Liver (tissue), 9 donors: ENCODE data around the gene CREG2. TPM values are rescaled to one million over a fixed set of nuclear protein-coding genes. Genes with fewer than 3 reads are reported as not detected.

Source experiments
- DNase-seq: peaks from one replicate; pipeline ENCODE4 v3.0.0-alpha.2; 2017; ENCODE audit warnings: low spot score
- H3K27ac ChIP-seq, 2 donors: one replicate each; pipeline ENCODE4 v1.7.0; 2013; ENCODE audit warnings: inconsistent platforms in 2 of 2, low read length in 2 of 2, control low read depth in 1 of 2, low read depth in 1 of 2, mild to moderate bottlenecking in 1 of 2
- H3K27me3 ChIP-seq, 4 donors: one replicate each; pipeline versions ENCODE4 v1.6.1 to v1.7.0; 2013; ENCODE audit warnings: low read length in 3 of 4, inconsistent platforms in 1 of 4, mild to moderate bottlenecking in 1 of 4, moderate library complexity in 1 of 4; ENCODE audit not compliant: control insufficient read depth in 4 of 4, insufficient read depth in 4 of 4
- H3K36me3 ChIP-seq, 4 donors: one replicate each; pipeline versions ENCODE4 v1.6.1 to v1.7.0; 2013; ENCODE audit warnings: low read length in 3 of 4, mild to moderate bottlenecking in 3 of 4, low read depth in 1 of 4, moderate library complexity in 1 of 4; ENCODE audit not compliant: control insufficient read depth in 4 of 4, insufficient read depth in 3 of 4
- H3K4me1 ChIP-seq, 4 donors: one replicate each; pipeline versions ENCODE4 v1.6.1 to v1.7.0; 2013; ENCODE audit warnings: low read length in 3 of 4, mild to moderate bottlenecking in 3 of 4, moderate library complexity in 1 of 4; ENCODE audit not compliant: control insufficient read depth in 4 of 4, insufficient read depth in 4 of 4
- H3K4me3 ChIP-seq, 3 donors: one replicate each; pipeline versions ENCODE4 v1.6.1 to v1.7.0; 2013; ENCODE audit warnings: low read length in 3 of 3, control low read depth in 1 of 3, low read depth in 1 of 3, mild to moderate bottlenecking in 1 of 3
- H3K9ac ChIP-seq, 2 donors: one replicate each; pipeline ENCODE4 v1.7.0; 2013; ENCODE audit warnings: low read length in 2 of 2, mild to moderate bottlenecking in 2 of 2, moderate library complexity in 2 of 2, control low read depth in 1 of 2, low read depth in 1 of 2
- H3K9me3 ChIP-seq, 4 donors: one replicate each; pipeline versions ENCODE4 v1.6.1 to v1.7.0; 2013; ENCODE audit warnings: low read length in 3 of 4; ENCODE audit not compliant: control insufficient read depth in 4 of 4
- EGR1 ChIP-seq, 2 donors: IDR thresholded peaks; 2 replicates each; pipeline ENCODE4 v1.6.1; 2016 to 2018; ENCODE audit warnings: antibody characterized with exemption in 2 of 2, low read depth in 2 of 2
- FOXA1 ChIP-seq: IDR thresholded peaks from 2 replicates; pipeline ENCODE4 v1.6.1; 2016; ENCODE audit warnings: antibody characterized with exemption
- FOXA2 ChIP-seq: IDR thresholded peaks from 2 replicates; pipeline ENCODE4 v1.6.1; 2016; ENCODE audit warnings: antibody characterized with exemption
- GABPA ChIP-seq, 2 donors: IDR thresholded peaks in 1 of 2; conservative IDR thresholded peaks in 1 of 2; 2 replicates each; pipeline ENCODE4 v1.6.1; 2016; ENCODE audit warnings: antibody characterized with exemption in 2 of 2, mild to moderate bottlenecking in 1 of 2, moderate library complexity in 1 of 2
- HNF4A ChIP-seq, 2 donors: conservative IDR thresholded peaks; 2 replicates each; pipeline ENCODE4 v1.6.1; 2016; ENCODE audit warnings: antibody characterized with exemption in 2 of 2, mild to moderate bottlenecking in 2 of 2
- HNF4G ChIP-seq: IDR thresholded peaks from 2 replicates; pipeline ENCODE4 v1.6.1; 2016; ENCODE audit warnings: antibody characterized with exemption
- JUND ChIP-seq, 2 donors: IDR thresholded peaks; 2 replicates each; pipeline ENCODE4 v1.6.1; 2016; ENCODE audit warnings: antibody characterized with exemption in 2 of 2
- NR2F2 ChIP-seq: IDR thresholded peaks from 2 replicates; pipeline ENCODE4 v1.6.1; 2016; ENCODE audit warnings: antibody characterized with exemption
- RAD21 ChIP-seq, 2 donors: IDR thresholded peaks; 2 replicates each; pipeline ENCODE4 v1.6.1; 2016; ENCODE audit warnings: antibody characterized with exemption in 2 of 2, mild to moderate bottlenecking in 2 of 2
- RXRA ChIP-seq, 2 donors: IDR thresholded peaks; 2 replicates each; pipeline ENCODE4 v1.6.1; 2017 to 2018; ENCODE audit warnings: antibody characterized with exemption in 2 of 2, mild to moderate bottlenecking in 1 of 2
- SP1 ChIP-seq: IDR thresholded peaks from 2 replicates; pipeline ENCODE4 v1.6.1; 2018; ENCODE audit warnings: antibody characterized with exemption, mild to moderate bottlenecking
- TAF1 ChIP-seq: conservative IDR thresholded peaks from 2 replicates; pipeline ENCODE4 v1.6.1; 2016; ENCODE audit warnings: antibody characterized with exemption, mild to moderate bottlenecking
- YY1 ChIP-seq: IDR thresholded peaks from 2 replicates; pipeline ENCODE4 v1.6.1; 2016; ENCODE audit warnings: antibody characterized with exemption, mild to moderate bottlenecking
- WGBS: extraction: QIAGEN DNeasy Blood & Tissue Kit; methylation state at CpG from one replicate; pipeline ENCODE4 v1.1.7; 2013; 5-methylcytosine and 5-hydroxymethylcytosine counted together
- polyA plus RNA-seq, 2 donors: library from polyadenylated mRNA; stranded (reverse) in 1 of 2; unstranded in 1 of 2; fragments of 200-250 nt in 1 of 2; fragments of >200 nt in 1 of 2; fragmentation: Nextera tagmentation in 1 of 2; extraction: Ambion mirVana in 1 of 2; gene quantifications; one replicate each; pipeline versions ENCODE4 v1.2.1 to v1.2.3, GENCODE V29; 2013 to 2015
- total RNA-seq, 2 donors: library from RNA; depleted of rRNA; stranded (reverse); fragments of >200 nt; gene quantifications; one replicate each; pipeline ENCODE4 v1.2.3, GENCODE V29; 2014
- TF ChIP-seq, protein P1 (sequence below): IDR thresholded peaks from 2 replicates; pipeline ENCODE4 v1.6.1; 2016; ENCODE audit warnings: antibody characterized with exemption
- TF ChIP-seq, protein P2 (sequence below): IDR thresholded peaks from 2 replicates; pipeline ENCODE4 v1.6.1; 2016; ENCODE audit warnings: antibody characterized with exemption
- TF ChIP-seq, protein P3 (sequence below): fragments of 150-350 bp; IDR thresholded peaks from 2 replicates; pipeline ENCODE4 v1.5.1; 2017; ENCODE audit warnings: improper control_type of control experiment, low read depth, low read length; ENCODE audit not compliant: missing input control
- TF ChIP-seq, protein P4 (sequence below): IDR thresholded peaks from 2 replicates; pipeline ENCODE4 v1.6.1; 2016; ENCODE audit warnings: antibody characterized with exemption, mild to moderate bottlenecking
- TF ChIP-seq, protein P5 (sequence below): IDR thresholded peaks from 2 replicates; pipeline ENCODE4 v1.6.1; 2016; ENCODE audit warnings: antibody characterized with exemption
- donor health status: healthy.
- donor health status: healthy.
- donor health status: healthy.
- donor health status: healthy.
- donor health status: healthy.

The CREG2 gene
- total and polyA plus RNA-seq, 4 donors = 0.05 TPM; not detected in 3

DNA sequence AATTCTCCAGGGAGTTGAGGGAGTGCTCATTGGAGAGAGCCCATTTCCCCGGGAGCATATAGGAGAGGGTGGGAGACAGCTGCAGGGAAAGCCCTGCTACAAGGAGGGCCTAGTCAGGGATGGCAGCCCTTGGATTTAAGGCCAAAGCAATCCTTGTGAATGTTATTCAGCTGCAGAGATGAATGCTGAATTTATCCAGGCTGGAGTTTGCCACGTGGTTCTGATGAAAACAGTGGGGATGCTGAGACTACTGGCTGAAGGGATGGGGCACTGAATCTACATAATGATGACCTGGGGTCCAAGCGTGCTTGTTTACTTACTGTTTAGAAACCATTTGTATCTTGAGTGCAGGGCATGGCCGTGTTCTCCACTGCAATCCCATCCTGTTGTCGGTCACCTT lies 43.2 kb downstream of the CREG2 start:
- Histone ChIP-seq H3K4me3 (no peak overlapping the region), H3K27ac (no peak overlapping the region), H3K4me1 (peaks cover 0 to 16% (median 10%) of the 10 kb centered on the region in 4 donors), H3K9me3 (no peaks in the 10 kb centered on the region), H3K36me3 (no peaks in the 10 kb centered on the region), H3K27me3 (no peaks in the 10 kb centered on the region), H3K9ac (no peak overlapping the region)
- TF ChIP-seq HNF4G (no peak), RXRA (IDR thresholded peaks at IDR 0.05) (no peak), RAD21 (IDR thresholded peaks at IDR 0.05) (no peak), FOXA2 (no peak), GABPA (IDR thresholded peaks at IDR 0.05 in 1 of 2, conservative IDR thresholded peaks at IDR 0.05 in 1 of 2) (no peak), FOXA1 (no peak)
- WGBS = 74% methylated on average over 5 of the region's 5 CpGs
- DNase-seq = no peak

DNA sequence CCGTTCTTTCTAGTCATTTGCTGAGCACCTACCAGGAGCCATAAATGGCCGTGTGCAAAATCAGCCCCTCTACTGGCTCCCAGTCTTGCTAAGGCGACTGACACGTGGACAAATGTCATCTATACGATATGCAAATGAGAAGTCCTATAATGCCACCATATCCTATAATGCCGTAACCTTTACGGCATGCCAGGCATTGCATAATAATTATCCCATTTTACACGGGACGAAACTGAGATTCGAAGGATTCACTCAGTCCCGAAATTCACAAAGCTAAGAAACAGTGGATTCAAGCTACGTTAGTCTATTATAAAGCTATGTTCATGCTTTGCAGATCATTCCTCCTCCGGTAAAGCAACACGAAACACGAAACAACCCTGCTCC lies 44.7 kb downstream of the CREG2 start:
- no peak overlapping the region for H3K27ac ChIP-seq
- no peaks in the 10 kb centered on the region for H3K27me3 ChIP-seq
- TF ChIP-seq SP1 (no peak), HNF4A (conservative IDR thresholded peaks at IDR 0.05) (no peak), HNF4G (no peak), FOXA1 (no peak), FOXA2 (no peak), TAF1 (no peak), EGR1 (IDR thresholded peaks at IDR 0.05; ENCODE audit: low read depth in 2 of 2) (no peak), YY1 (no peak), GABPA (IDR thresholded peaks at IDR 0.05 in 1 of 2, conservative IDR thresholded peaks at IDR 0.05 in 1 of 2) (no peak), JUND (IDR thresholded peaks at IDR 0.05) (no peak), RAD21 (IDR thresholded peaks at IDR 0.05) (no peak), NR2F2 (no peak), RXRA (IDR thresholded peaks at IDR 0.05) (no peak)
- TF ChIP-seq, protein P1, sequence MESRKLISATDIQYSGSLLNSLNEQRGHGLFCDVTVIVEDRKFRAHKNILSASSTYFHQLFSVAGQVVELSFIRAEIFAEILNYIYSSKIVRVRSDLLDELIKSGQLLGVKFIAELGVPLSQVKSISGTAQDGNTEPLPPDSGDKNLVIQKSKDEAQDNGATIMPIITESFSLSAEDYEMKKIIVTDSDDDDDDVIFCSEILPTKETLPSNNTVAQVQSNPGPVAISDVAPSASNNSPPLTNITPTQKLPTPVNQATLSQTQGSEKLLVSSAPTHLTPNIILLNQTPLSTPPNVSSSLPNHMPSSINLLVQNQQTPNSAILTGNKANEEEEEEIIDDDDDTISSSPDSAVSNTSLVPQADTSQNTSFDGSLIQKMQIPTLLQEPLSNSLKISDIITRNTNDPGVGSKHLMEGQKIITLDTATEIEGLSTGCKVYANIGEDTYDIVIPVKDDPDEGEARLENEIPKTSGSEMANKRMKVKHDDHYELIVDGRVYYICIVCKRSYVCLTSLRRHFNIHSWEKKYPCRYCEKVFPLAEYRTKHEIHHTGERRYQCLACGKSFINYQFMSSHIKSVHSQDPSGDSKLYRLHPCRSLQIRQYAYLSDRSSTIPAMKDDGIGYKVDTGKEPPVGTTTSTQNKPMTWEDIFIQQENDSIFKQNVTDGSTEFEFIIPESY = no peak
- TF ChIP-seq, protein P2, sequence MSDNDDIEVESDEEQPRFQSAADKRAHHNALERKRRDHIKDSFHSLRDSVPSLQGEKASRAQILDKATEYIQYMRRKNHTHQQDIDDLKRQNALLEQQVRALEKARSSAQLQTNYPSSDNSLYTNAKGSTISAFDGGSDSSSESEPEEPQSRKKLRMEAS = no peak
- TF ChIP-seq, protein P3, sequence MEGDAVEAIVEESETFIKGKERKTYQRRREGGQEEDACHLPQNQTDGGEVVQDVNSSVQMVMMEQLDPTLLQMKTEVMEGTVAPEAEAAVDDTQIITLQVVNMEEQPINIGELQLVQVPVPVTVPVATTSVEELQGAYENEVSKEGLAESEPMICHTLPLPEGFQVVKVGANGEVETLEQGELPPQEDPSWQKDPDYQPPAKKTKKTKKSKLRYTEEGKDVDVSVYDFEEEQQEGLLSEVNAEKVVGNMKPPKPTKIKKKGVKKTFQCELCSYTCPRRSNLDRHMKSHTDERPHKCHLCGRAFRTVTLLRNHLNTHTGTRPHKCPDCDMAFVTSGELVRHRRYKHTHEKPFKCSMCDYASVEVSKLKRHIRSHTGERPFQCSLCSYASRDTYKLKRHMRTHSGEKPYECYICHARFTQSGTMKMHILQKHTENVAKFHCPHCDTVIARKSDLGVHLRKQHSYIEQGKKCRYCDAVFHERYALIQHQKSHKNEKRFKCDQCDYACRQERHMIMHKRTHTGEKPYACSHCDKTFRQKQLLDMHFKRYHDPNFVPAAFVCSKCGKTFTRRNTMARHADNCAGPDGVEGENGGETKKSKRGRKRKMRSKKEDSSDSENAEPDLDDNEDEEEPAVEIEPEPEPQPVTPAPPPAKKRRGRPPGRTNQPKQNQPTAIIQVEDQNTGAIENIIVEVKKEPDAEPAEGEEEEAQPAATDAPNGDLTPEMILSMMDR = no peak
- TF ChIP-seq, protein P4, sequence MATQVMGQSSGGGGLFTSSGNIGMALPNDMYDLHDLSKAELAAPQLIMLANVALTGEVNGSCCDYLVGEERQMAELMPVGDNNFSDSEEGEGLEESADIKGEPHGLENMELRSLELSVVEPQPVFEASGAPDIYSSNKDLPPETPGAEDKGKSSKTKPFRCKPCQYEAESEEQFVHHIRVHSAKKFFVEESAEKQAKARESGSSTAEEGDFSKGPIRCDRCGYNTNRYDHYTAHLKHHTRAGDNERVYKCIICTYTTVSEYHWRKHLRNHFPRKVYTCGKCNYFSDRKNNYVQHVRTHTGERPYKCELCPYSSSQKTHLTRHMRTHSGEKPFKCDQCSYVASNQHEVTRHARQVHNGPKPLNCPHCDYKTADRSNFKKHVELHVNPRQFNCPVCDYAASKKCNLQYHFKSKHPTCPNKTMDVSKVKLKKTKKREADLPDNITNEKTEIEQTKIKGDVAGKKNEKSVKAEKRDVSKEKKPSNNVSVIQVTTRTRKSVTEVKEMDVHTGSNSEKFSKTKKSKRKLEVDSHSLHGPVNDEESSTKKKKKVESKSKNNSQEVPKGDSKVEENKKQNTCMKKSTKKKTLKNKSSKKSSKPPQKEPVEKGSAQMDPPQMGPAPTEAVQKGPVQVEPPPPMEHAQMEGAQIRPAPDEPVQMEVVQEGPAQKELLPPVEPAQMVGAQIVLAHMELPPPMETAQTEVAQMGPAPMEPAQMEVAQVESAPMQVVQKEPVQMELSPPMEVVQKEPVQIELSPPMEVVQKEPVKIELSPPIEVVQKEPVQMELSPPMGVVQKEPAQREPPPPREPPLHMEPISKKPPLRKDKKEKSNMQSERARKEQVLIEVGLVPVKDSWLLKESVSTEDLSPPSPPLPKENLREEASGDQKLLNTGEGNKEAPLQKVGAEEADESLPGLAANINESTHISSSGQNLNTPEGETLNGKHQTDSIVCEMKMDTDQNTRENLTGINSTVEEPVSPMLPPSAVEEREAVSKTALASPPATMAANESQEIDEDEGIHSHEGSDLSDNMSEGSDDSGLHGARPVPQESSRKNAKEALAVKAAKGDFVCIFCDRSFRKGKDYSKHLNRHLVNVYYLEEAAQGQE = no peak
- TF ChIP-seq, protein P5, sequence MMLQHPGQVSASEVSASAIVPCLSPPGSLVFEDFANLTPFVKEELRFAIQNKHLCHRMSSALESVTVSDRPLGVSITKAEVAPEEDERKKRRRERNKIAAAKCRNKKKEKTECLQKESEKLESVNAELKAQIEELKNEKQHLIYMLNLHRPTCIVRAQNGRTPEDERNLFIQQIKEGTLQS = no peak
- H3K36me3 ChIP-seq = no peaks in the 10 kb centered on the region
- no peak overlapping the region for H3K4me3 ChIP-seq
- DNase-seq = no peak
- H3K4me1 ChIP-seq = peaks cover 0 to 16% (median 10%) of the 10 kb centered on the region in 4 donors
- 88% methylated on average over 15 of the region's 15 CpGs for WGBS
- H3K9me3 ChIP-seq = no peaks in the 10 kb centered on the region
- no peak overlapping the region for H3K9ac ChIP-seq
